HEK293 (cell line): Measurements from ENCODE around the gene BCL2L1.

Source experiments
- CTCF ChIA-PET: fragments of 350-600 bp; formaldehyde crosslinking; extraction: SDS; loops from one replicate; lab custom pipeline; 2021; ENCODE audit warnings: antibody characterized with exemption; lab: Yijun Ruan, JAX
- POLR2A ChIA-PET: fragments of 300-600 bp; formaldehyde crosslinking; extraction: SDS; loops from one replicate; lab custom pipeline; 2020; ENCODE audit warnings: antibody characterized with exemption, inconsistent platforms; lab: Yijun Ruan, JAX
- H3K27ac ChIP-seq: fragments of 200-500 bp; sonication (Bioruptor generic); 2 replicates; pipeline ENCODE4 v1.5.1; 2014; ENCODE audit warnings: low read depth, low read length, control low read depth, inconsistent platforms; ENCODE audit errors: extremely low read depth
- H3K36me3 ChIP-seq, 2 experiments: fragments of 200-500 bp in 1 of 2; sonication (Bioruptor generic) in 1 of 2; 1 replicate in 1 of 2; 2 replicates in 1 of 2; pipeline ENCODE4 v1.5.1; 2014 to 2017; ENCODE audit warnings: inconsistent platforms in 2 of 2, low read length in 2 of 2; ENCODE audit not compliant: control insufficient read depth in 2 of 2, insufficient read depth in 1 of 2
- H3K4me1 ChIP-seq: fragments of 200-500 bp; sonication (Bioruptor generic); 2 replicates; pipeline ENCODE4 v1.5.1; 2014; ENCODE audit warnings: mild to moderate bottlenecking, low read length, inconsistent platforms; ENCODE audit not compliant: control insufficient read depth, insufficient read depth
- H3K4me3 ChIP-seq: 2 replicates; pipeline ENCODE4 v1.5.1; 2011; ENCODE audit warnings: low read depth, mild to moderate bottlenecking, control low read depth, low read length, moderate library complexity
- H3K9me3 ChIP-seq: fragments of 200-500 bp; sonication (Bioruptor generic); 2 replicates; pipeline ENCODE4 v1.5.1; 2014; ENCODE audit warnings: low read depth, low read length, inconsistent platforms; ENCODE audit not compliant: control insufficient read depth, insufficient read depth
- BCL6B ChIP-seq: fragments of 450-650 bp; formaldehyde crosslinking; IDR thresholded peaks from 2 replicates; pipeline ENCODE4 v1.5.1; 2017; ENCODE audit warnings: missing biosample characterization, missing genetic modification characterization
- GLIS1 ChIP-seq: fragments of 450-650 bp; formaldehyde crosslinking; IDR thresholded peaks from 2 replicates; pipeline ENCODE4 v1.5.1; 2016; ENCODE audit warnings: missing biosample characterization, missing genetic modification characterization
- KLF1 ChIP-seq: fragments of 450-650 bp; formaldehyde crosslinking; IDR thresholded peaks from 2 replicates; pipeline ENCODE4 v1.5.1; 2016; ENCODE audit warnings: missing biosample characterization, missing genetic modification characterization
- PRDM1 ChIP-seq: fragments of 450-650 bp; formaldehyde crosslinking; IDR thresholded peaks from 2 replicates; pipeline ENCODE4; 2016; ENCODE audit warnings: missing biosample characterization, missing genetic modification characterization
- SP7 ChIP-seq: fragments of 450-650 bp; formaldehyde crosslinking; IDR thresholded peaks from 2 replicates; pipeline ENCODE4 v1.5.1; 2016; ENCODE audit warnings: missing biosample characterization, missing genetic modification characterization
- ZBTB10 ChIP-seq: fragments of 450-650 bp; formaldehyde crosslinking; IDR thresholded peaks from 2 replicates; pipeline ENCODE4 v1.5.1; 2016; ENCODE audit warnings: missing biosample characterization, missing genetic modification characterization
- ZBTB20 ChIP-seq: fragments of 450-650 bp; formaldehyde crosslinking; IDR thresholded peaks from 2 replicates; pipeline ENCODE4 v1.5.1; 2016; ENCODE audit warnings: missing biosample characterization, missing genetic modification characterization
- ZNF24 ChIP-seq: fragments of 450-650 bp; formaldehyde crosslinking; IDR thresholded peaks from 2 replicates; pipeline ENCODE4 v1.5.1; 2016; ENCODE audit warnings: missing biosample characterization, missing genetic modification characterization
- ZNF311 ChIP-seq: fragments of 450-650 bp; formaldehyde crosslinking; IDR thresholded peaks from 2 replicates; pipeline ENCODE4 v1.5.1; 2017; ENCODE audit warnings: missing biosample characterization, missing genetic modification characterization, borderline replicate concordance
- ZNF335 ChIP-seq: fragments of 450-650 bp; formaldehyde crosslinking; conservative IDR thresholded peaks from 2 replicates; pipeline ENCODE4 v1.5.1; 2016; ENCODE audit warnings: missing biosample characterization, missing genetic modification characterization
- ZNF350 ChIP-seq: fragments of 450-650 bp; formaldehyde crosslinking; IDR thresholded peaks from 2 replicates; pipeline ENCODE4 v1.5.0; 2017; ENCODE audit warnings: missing biosample characterization, mild to moderate bottlenecking, missing genetic modification characterization
- ZNF600 ChIP-seq: fragments of 450-650 bp; formaldehyde crosslinking; IDR thresholded peaks from 2 replicates; pipeline ENCODE4 v1.5.1; 2016; ENCODE audit warnings: missing biosample characterization, missing genetic modification characterization
- ZSCAN23 ChIP-seq: fragments of 450-650 bp; formaldehyde crosslinking; IDR thresholded peaks from 2 replicates; pipeline ENCODE4 v1.5.1; 2016; ENCODE audit warnings: missing biosample characterization, missing genetic modification characterization

The BCL2L1 gene

GRCh38 chr20:31721408-31722256 lies 1.0 kb downstream of the BCL2L1 start:
- POLR2A ChIA-PET, result interaction anchor here (1.1 to 6.5 kb wide), 10 partner anchors 8 to 149 kb away, joined by 3 to 98 read pairs (median 16); partner anchors contain the start of genes ID1 and TPX2
- TF ChIP-seq ZNF350 (tag by site-specific recombination) (no peak), ZNF24 (tag by site-specific recombination) (no peak), ZNF600 (0 out of 2 replicates have a peak, but pooled peaks have one; percentile 14)
- peaks cover 8% of the 10 kb centered on the region; the same call in 1 of the 2 replicates for H3K4me1 ChIP-seq
- H3K4me3 ChIP-seq, result peak overlapping the region; percentile 94
- CTCF ChIA-PET, result interaction anchor here (0.6 to 10.4 kb wide), 16 partner anchors 9 to 160 kb away, joined by 3 to 303 read pairs (median 19); no protein-coding TSS in a partner anchor
- no peak overlapping the region for H3K27ac ChIP-seq
- peaks cover 0 to 43% of the 10 kb centered on the region in 2 experiments; a peak in 1 of 3 replicates for H3K36me3 ChIP-seq
- H3K9me3 ChIP-seq, result no peaks in the 10 kb centered on the region

- peak overlapping the region; percentile 11 for H3K4me3 ChIP-seq
- TF ChIP-seq ZNF335 (tag by site-specific recombination) (0 out of 2 replicates have a peak, but pooled peaks have one; percentile 24), SP7 (no peak), ZBTB20 (tag by site-specific recombination) (peak; percentile 61), ZSCAN23 (tag by site-specific recombination) (no peak), PRDM1 (tag by site-specific recombination) (peak; percentile 83)
- H3K9me3 ChIP-seq, result no peaks in the 10 kb centered on the region
- ChIA-PET POLR2A (interaction anchor here (0.5 to 6.5 kb wide), 8 partner anchors 17 to 1776 kb away, joined by 3 to 98 read pairs (median 5); partner anchors contain the start of genes ID1 and TPX2), CTCF (interaction anchor here (0.6 to 10.4 kb wide), 8 partner anchors 10 to 159 kb away, joined by 4 to 303 read pairs (median 7); no protein-coding TSS in a partner anchor)
- H3K27ac ChIP-seq, result no peak overlapping the region
- peaks cover 8% of the 10 kb centered on the region; the same call in 1 of the 2 replicates for H3K4me1 ChIP-seq
- peaks cover 0 to 46% of the 10 kb centered on the region in 2 experiments; a peak in 1 of 3 replicates for H3K36me3 ChIP-seq
Measured at GRCh38 chr20:31720486-31721407, 1.9 kb downstream of the BCL2L1 start.

GRCh38 chr20:31719644-31720485 lies 2.8 kb downstream of the BCL2L1 start:
- H3K4me3 ChIP-seq, result peak overlapping the region; percentile 8
- no peak overlapping the region for H3K27ac ChIP-seq
- TF ChIP-seq BCL6B (tag by site-specific recombination) (no peak), ZNF311 (tag by site-specific recombination) (no peak), KLF1 (tag by site-specific recombination) (0 out of 2 replicates have a peak, but pooled peaks have one; percentile 52), GLIS1 (tag by site-specific recombination) (peak; percentile 86), ZBTB10 (tag by site-specific recombination) (no peak)
- peaks cover 8% of the 10 kb centered on the region; the same call in 1 of the 2 replicates for H3K4me1 ChIP-seq
- POLR2A ChIA-PET, result interaction anchor here (1.0 to 6.5 kb wide), 6 partner anchors 16 to 114 kb away, joined by 3 to 98 read pairs (median 5); partner anchors contain the start of genes ID1 and TPX2
- CTCF ChIA-PET, result interaction anchor here (0.5 to 10.4 kb wide), 10 partner anchors 9 to 158 kb away, joined by 3 to 303 read pairs (median 4); no protein-coding TSS in a partner anchor
- H3K36me3 ChIP-seq, result peaks cover 0 to 46% of the 10 kb centered on the region in 2 experiments; a peak in 1 of 3 replicates
- H3K9me3 ChIP-seq, result no peaks in the 10 kb centered on the region
